HG03571 (cell line): ENCODE data around the gene TTLL11.

ENCODE experiments used
- ATAC-seq: cut with Tn5 transposase; IDR thresholded peaks from one replicate; pipeline ENCODE4 v1.9.1; 2021; ENCODE audit not compliant: unreplicated experiment

TTLL11 gene

GRCh38 chr9:121821326-121821725 is 271.8 kb downstream of the TTLL11 start:
- no peak for ATAC-seq

DNA sequence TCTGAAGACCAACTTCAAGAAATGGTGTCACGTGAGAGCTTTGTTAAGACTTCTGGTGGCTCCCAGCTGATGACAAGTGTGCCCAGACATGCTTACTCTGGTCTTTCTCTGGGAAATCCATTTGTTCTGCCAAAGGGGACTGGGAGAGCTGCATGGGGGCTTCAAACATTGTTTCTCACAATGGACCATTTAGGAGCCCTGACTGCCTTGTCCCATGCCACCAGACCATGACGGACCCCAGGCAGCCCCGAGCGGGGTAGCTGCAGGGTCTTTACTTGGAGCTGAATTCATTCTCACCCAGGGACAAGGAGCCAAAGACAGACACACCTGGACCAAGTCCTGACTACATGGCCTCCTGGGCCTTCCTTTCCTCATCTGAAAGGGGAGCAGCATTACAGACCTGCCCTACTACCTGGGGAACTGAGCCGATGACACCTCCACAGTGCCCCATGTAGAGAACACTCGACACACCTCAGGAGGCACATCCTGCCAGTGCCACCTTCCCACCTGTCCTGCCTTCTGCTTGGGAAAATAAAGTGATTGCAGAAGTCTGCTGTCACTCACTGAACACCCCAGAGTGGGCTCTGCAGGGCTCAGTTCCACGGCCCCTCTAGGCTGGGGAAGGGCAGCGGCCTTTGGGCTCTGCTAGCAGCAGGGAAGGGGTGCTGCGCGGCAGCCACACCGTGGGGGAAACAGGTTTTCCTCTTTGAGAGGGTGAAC is 272.7 kb downstream of the TTLL11 start:
- no peak for ATAC-seq

DNA sequence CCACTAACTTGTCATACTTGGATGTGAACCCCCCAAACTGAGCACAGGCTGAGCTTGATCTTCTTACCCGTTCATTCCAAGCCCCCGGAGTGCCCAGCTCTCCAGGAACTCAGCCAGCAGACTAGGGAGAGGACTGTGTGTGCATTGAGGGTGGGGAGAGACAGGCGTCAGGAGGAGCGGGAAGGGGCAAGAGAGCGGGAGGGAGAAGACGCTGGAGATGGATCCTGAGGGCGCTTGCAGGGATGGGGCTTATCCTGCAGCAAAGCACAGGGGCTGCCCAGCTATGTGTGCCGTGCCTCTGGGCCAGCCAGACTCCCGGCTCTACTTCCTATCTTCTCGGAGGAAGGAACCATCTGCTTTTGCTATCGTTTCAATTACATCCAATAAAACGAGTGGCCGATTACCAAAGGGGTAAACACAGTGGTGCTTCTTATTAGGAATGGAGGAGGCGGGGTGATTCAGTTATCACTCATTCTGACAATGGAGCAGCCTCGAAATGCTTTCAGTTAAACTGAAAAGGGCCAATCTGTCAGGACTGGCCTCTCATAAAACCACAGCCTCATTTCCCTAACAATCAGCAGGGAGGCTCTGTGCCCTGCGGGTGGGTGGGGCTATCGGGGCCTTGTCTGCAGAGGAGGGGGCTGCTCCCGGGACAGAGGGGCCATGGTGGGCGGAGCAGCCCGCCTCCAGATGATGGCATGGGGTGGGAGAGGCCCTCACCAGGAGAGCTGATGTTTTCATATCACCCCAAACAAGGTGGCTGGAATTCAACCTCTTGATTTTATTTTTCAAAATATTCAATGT is 273.5 kb downstream of the TTLL11 start:
- ATAC-seq, result no peak

- ATAC-seq, result no peak
Observed at GRCh38 chr9:121818841-121819427, 274.2 kb downstream of the TTLL11 start.

DNA sequence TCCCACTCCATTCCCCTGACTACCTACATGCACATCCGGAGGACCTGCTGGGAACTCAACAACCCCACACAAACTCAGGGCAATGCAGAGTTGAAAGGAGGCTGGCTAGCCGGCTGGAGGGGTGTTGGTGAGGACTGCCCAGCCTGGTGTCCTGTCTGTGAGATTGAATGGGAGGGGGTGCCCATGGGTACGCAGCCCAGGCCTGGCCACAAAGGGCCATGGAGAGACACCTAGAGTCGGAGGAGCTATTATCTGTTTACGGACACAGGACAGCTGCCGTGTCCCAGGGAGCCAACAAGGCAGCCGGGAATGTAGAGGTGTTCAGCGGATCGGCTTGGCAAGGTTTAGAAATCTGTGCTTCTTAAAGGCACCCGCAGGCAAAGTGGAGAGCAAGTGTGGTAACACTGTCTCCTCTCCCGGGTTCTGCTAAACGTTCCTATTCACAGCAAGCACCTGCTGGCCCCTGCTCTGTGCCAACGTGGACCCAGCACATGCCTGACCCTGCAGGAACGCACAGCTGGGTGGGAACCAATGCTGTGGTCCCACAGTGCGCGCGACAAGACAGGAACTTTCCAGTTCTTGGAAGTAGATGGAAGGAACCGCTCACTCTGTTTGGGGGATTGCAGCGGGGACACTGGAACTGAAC is 275.0 kb downstream of the TTLL11 start:
- no peak for ATAC-seq

- no peak for ATAC-seq
Observed at GRCh38 chr9:121817476-121817875, 275.6 kb downstream of the TTLL11 start.

- no peak for ATAC-seq
Observed at GRCh38 chr9:121816845-121817450, 276.2 kb downstream of the TTLL11 start.

DNA sequence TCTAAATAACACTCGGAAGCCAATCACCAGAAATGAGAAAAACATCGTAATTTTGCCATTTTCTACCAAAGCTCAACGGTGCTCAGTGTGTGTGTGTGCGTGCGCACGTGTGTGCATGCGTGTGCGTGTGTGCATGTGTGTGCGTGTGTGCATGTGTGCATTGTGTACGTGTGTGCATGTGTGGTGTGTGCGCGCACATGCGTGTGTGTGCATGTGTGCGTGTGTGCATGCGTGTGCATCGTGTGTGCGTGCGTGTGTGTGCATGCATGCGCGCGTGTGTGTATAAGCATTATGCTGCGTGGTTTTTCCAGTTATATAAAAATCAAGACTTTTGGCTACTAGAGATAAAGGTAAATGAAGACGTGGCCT is 276.7 kb downstream of the TTLL11 start:
- no peak for ATAC-seq

DNA sequence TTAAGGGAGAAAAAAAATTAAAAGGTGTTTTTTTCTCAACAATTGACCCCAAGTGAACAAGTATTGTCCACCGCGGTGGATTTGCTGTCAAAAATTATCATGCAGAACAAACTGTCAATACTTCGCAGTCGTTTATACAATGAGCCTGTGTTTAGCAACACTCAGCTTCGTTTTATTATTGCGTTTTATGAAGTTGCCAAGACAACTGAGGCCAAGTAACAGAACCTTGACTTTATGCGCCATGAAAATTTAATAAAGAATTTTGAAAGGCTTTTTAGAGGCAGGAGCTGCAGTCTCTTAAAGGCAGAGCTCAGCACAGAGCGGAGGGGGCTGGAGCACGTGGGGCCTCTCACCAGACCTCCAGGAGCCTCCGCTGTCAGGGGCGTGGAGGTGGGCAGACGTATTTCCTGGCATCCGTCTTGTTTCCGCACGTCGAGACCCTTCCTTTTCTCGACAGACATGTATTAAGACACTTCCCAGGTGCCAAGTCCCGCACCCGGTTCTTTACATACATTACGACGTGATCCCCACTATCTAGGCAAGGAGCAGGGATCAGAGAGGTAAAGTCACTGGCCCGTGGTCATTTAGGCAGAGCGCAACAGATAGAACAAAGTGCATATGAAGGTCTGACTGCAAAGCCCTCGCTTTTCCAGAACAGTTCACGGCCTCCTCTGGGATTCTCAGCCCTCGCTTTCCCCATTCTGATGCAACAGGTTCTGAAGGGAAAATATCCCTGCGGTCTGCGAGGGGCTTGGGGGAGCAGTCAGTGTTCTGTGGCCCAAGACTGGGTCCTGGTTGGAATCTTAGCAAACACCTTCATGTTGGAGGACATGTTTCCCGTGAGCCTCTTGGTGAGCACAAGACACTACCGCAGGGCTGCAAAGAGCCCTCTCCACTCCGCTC is 277.3 kb downstream of the TTLL11 start:
- no peak for ATAC-seq

DNA sequence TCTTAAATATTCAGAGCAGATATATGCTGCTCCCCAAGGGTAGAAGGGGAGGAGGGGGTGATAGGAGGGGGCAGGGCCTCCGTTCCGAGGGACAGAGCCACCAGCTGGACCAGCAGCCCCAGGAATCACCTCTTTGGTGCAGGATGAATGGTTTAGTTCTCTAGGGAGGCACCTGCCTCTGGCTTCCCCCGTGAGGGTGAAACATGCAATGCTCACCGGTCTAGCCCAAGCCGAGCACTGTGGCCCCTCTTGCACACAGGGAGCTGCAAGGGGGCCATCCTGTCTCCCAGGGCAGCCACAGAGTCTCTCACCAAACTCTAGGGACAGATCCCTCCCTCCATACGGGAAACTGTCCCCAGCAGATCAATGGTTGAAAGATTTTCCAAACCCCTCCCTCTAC is 278.0 kb downstream of the TTLL11 start:
- ATAC-seq, result no peak

GRCh38 chr9:121814594-121814993 is 278.5 kb downstream of the TTLL11 start:
- ATAC-seq, result no peak

DNA sequence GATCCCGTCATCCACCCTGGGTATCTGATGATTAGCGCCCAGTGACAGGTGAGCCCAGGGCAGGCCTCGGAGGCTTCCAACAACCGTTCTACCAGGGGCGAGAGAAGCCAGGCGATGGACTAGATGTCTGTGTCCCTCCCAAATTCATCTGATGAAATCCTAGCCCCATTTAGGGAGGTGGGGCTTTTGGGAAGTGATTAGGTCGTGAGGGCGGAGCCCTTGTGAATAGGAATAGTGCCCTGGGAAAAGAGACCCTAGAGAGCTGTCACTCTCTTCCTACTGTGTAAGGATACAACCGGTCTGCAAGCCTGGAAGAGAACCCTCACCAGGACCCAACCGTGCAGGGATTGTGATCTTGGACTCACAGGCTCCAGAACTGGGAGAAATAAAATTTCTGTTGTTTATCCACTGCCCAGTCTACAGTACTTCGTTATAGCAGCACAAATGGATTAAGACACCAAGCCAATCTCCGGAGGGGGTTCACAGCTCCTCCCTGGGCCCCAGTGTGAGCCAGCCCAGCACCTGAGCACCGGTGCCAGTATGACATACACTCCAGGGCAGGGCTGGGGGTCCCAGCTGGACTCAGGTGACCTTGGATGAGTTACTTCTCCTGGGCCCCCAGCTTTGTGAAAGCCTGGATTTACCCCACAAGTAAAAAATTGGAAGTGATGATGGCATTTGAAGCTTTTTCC is 279.4 kb downstream of the TTLL11 start:
- no peak for ATAC-seq

DNA sequence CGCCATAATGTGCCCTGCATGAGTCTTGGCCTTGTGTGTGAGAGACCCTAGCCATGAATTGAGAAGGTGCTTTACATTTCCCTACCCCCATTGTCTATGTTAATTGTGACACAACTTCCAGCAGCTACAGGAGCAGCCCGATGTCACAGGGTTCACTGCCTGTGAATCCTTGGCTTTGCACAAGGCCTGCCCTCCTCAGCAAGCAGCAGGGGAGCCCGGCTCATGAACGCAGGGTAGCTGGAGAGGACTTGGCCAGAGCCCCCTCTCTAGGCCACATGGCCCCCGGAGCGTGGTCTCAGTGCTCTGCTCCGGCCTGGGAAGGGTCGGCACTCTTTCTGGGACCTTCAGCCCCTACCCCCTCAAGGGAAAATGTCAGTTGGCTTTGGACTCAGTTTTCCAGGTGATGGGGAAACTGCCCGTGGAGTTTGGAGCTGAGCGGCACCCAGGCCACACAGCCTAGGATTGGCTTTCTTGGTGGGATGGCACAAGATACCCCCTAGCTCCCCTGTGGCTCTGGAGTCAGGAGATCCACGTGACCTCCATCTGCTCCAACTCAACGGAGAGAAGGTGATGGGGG is 280.9 kb downstream of the TTLL11 start:
- no peak for ATAC-seq

GRCh38 chr9:121811751-121812150 is 281.4 kb downstream of the TTLL11 start:
- ATAC-seq, result no peak

- ATAC-seq, result no peak
Observed at GRCh38 chr9:121811140-121811539, 282.0 kb downstream of the TTLL11 start.

- ATAC-seq, result no peak
Observed at GRCh38 chr9:121810489-121810888, 282.6 kb downstream of the TTLL11 start.

- ATAC-seq, result no peak
Observed at GRCh38 chr9:121809356-121810050, 283.6 kb downstream of the TTLL11 start.

DNA sequence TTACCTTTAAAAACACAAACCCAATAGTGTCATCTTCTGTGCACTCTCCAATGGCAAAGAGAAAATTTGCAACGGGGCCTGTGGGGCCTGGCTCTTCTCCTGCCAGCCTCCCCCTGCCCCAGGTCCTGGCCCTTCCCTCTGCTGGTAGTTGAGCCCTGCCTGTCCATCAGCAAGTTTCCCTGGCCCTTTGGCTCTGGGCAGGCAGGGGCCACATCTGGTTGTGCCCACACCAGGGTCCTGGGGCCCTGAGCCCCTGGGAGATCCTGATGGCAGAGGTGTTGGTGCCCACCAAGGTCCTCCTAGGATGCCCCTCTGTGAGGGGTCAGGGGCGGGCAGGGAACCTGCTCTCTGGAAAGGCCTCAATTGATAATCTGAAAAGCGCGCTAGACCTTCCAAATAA is 284.3 kb downstream of the TTLL11 start:
- no peak for ATAC-seq

GRCh38 chr9:121807823-121808278 is 285.3 kb downstream of the TTLL11 start:
- ATAC-seq, result no peak
